Adrenal gland (tissue), 12 donors: ENCODE measurements around the gene CDK1. TPM values are rescaled to one million over a fixed set of nuclear protein-coding genes. Genes with fewer than 3 reads are reported as not detected.

Experiments
- DNase-seq, 7 donors: peaks; one replicate each; pipeline ENCODE4 v3.0.0-alpha.2; 2019 to 2020
- H3K27ac ChIP-seq, 5 donors: fragments of 200-600 bp; sonication (generic) in 4 of 5; 1 replicate in 3 of 5; 2 replicates in 2 of 5; pipeline versions ENCODE4 v1.5.1 to v1.8.0; 2016 to 2020; ENCODE audit warnings: mild to moderate bottlenecking in 1 of 5
- H3K27me3 ChIP-seq: fragments of 200-600 bp; 2 replicates; pipeline ENCODE4 v1.8.0; 2021
- H3K36me3 ChIP-seq, 2 donors: fragments of 200-600 bp; replicated peaks in 1 of 2; 1 replicate in 1 of 2; 2 replicates in 1 of 2; pipeline versions ENCODE4 v1.5.1 to v1.8.0; 2018 to 2022
- H3K4me1 ChIP-seq, 2 donors: fragments of 200-600 bp; replicated peaks in 1 of 2; 1 replicate in 1 of 2; 2 replicates in 1 of 2; pipeline versions ENCODE4 v1.5.1 to v1.8.0; 2018 to 2021
- H3K4me3 ChIP-seq, 4 donors: fragments of 200-600 bp; sonication (generic) in 3 of 4; one replicate each; pipeline ENCODE4 v1.5.1; 2016 to 2018
- H3K9me3 ChIP-seq, 3 donors: fragments of 200-600 bp; sonication (generic) in 1 of 3; replicated peaks in 1 of 3; 1 replicate in 2 of 3; 2 replicates in 1 of 3; pipeline versions ENCODE4 v1.5.1 to v1.8.0; 2016 to 2021
- POLR2A ChIP-seq, 2 donors: fragments of 450-650 bp; IDR thresholded peaks; one replicate each; pipeline ENCODE4 v1.6.1; 2017; ENCODE audit warnings: antibody characterized with exemption in 2 of 2, mild to moderate bottlenecking in 2 of 2, moderate library complexity in 1 of 2
- WGBS, 4 donors: extraction: QIAGEN DNeasy Blood & Tissue Kit in 2 of 4; methylation state at CpG; one replicate each; pipeline versions ENCODE4 v1.1.5 to v1.1.7; 2013 to 2017; 5-methylcytosine and 5-hydroxymethylcytosine counted together
- intact Hi-C, 2 donors: fragments of 100-400 bp; cut with DNase I; formaldehyde crosslinking; loops; one replicate each; pipeline versions ENCODE4 v1.14.1 to v1.15.0; 2022 to 2023
- polyA plus RNA-seq, 3 donors: library from polyadenylated mRNA; stranded (reverse); fragments of 200-250 nt in 2 of 3; fragments of 350-450 nt in 1 of 3; fragmentation: Illumina TruSeq in 1 of 3; extraction: RNeasy Lipid Tissue Mini Kit (QIAGEN cat#74804) in 1 of 3; gene quantifications; one replicate each; pipeline ENCODE4 v1.2.3, GENCODE V29; 2013 to 2014
- total RNA-seq, 9 donors: library from RNA; depleted of rRNA in 4 of 9; stranded (reverse); fragments of >200 nt in 4 of 9; fragments of 120-200 nt in 1 of 9; fragmentation: NEBNext Ultra II Directional in 1 of 9; extraction: Animal tissue kit (Norgen Biotek cat#: 25700) in 1 of 9; gene quantifications; one replicate each; pipeline versions ENCODE4 v1.1.0 to v1.2.4, GENCODE V29; 2013 to 2023
- TF ChIP-seq, protein P1 (sequence below), 6 experiments: fragments of 450-650 bp in 4 of 6; fragments of 200-600 bp in 2 of 6; sonication (generic) in 1 of 6; IDR thresholded peaks; 1 replicate in 5 of 6; 2 replicates in 1 of 6; pipeline versions ENCODE4 v1.5.1 to v1.8.0; 2016 to 2021; ENCODE audit warnings: antibody characterized with exemption in 6 of 6, mild to moderate bottlenecking in 2 of 6, moderate library complexity in 1 of 6
- donor health status: healthy with polysubstance abuse.
- donor health status: Bipolar disorder and iron deficiency.
- donor health status: DM: yes; HTN: yes; CAD: no.
- donor health status: DM: no; HTN: no; CAD: no.
- donor health status: DM: no; HTN: no; CAD: no.
- donor health status: DM: yes; HTN: yes; CAD: no.

CDK1 gene
- total and polyA plus RNA-seq, 12 donors: 1.1 to 44.3 (median 2.4) TPM

DNA sequence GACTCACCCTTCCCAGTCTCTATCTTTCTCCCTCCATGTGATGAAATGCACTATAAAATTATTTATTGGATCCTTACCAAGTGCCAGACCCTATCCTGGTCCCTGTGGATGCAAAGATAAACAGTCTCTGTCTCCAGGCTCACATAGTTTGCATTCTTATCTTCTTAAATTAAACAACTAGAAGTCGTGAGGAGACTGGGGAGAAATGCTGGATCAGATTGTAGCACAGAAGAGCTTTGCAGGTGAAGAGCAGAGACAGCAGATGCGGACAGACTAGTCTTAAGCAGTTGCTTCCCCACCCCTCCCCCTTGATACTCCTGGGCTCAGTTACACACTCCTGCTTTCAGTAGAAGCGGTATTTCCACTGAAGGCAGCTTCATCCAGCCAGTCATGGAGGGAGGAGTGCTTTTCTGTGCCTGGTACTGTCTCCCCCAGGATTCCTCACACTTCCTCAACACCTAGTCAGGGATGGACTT lies 20.8 kb upstream of the CDK1 start:
- Histone ChIP-seq H3K27me3 (peaks cover 5% of the 10 kb centered on the region), H3K4me1 (no peaks in the 10 kb centered on the region), H3K36me3 (no peaks in the 10 kb centered on the region), H3K4me3 (no peak overlapping the region), H3K27ac (no peak overlapping the region), H3K9me3 (no peaks in the 10 kb centered on the region)
- intact Hi-C loops: no loop called here
- WGBS, 4 donors: 42 to 62% (median 48%) methylated on average over 3 of the region's 3 CpGs
- no peak for DNase-seq
- no peak for TF ChIP-seq POLR2A (IDR thresholded peaks at IDR 0.05)
- TF ChIP-seq, protein P1, sequence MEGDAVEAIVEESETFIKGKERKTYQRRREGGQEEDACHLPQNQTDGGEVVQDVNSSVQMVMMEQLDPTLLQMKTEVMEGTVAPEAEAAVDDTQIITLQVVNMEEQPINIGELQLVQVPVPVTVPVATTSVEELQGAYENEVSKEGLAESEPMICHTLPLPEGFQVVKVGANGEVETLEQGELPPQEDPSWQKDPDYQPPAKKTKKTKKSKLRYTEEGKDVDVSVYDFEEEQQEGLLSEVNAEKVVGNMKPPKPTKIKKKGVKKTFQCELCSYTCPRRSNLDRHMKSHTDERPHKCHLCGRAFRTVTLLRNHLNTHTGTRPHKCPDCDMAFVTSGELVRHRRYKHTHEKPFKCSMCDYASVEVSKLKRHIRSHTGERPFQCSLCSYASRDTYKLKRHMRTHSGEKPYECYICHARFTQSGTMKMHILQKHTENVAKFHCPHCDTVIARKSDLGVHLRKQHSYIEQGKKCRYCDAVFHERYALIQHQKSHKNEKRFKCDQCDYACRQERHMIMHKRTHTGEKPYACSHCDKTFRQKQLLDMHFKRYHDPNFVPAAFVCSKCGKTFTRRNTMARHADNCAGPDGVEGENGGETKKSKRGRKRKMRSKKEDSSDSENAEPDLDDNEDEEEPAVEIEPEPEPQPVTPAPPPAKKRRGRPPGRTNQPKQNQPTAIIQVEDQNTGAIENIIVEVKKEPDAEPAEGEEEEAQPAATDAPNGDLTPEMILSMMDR (IDR thresholded peaks at IDR 0.05): no peak

DNA sequence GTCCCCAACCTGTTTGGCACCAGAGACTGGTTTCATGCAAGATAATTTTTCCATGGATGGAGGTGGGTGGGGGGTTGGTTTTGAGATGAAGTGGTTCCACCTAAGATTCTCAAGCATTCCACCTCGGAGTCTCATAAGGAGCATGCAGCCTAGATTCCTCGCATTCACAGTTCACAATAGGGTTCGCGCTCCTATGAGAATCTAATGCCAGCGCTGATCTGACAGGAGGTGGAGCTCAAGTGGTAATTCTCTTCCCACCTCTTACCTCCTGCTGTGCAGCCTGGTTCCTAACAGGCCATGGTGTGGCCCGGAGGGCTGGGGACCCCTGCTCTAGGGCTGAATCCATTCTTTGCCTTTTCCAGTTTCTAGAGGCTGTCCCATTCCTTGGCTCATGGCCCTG lies 19.1 kb upstream of the CDK1 start:
- DNase-seq: no peak
- no peaks in the 10 kb centered on the region for H3K36me3 ChIP-seq
- no peak overlapping the region for H3K27ac ChIP-seq
- no peaks in the 10 kb centered on the region for H3K9me3 ChIP-seq
- intact Hi-C loops: no loop called here
- peaks cover 6% of the 10 kb centered on the region for H3K27me3 ChIP-seq
- no peak overlapping the region for H3K4me3 ChIP-seq
- TF ChIP-seq POLR2A (IDR thresholded peaks at IDR 0.05): no peak
- TF ChIP-seq, protein P1 (IDR thresholded peaks at IDR 0.05): no peak
- H3K4me1 ChIP-seq: no peaks in the 10 kb centered on the region
- 86 to 95% (median 90%) methylated on average over 6 of the region's 6 CpGs for WGBS, 4 donors

DNA sequence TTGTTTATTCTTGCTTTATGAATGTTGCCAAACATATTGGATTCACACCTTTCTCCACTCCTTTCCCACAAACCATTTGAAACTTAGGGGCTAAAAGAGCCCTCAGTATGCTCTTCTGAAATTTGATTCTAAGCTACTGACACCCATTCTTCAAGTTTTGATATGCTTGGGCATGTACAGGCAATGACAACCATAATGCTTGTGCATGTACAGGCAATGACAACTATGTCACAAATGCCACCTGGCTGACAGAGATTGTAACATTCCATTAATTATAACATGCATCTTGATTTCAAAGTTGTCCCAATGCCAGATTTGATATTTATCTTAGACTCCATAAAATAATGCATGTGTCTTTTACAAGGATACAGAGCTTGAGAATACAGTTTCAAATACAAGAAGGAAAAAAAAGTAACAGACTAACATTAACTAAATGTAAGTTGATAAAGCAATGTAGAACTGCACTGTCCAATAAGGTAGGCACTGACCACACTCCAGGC lies 17.5 kb upstream of the CDK1 start:
- no peaks in the 10 kb centered on the region for H3K4me1 ChIP-seq
- H3K36me3 ChIP-seq: no peaks in the 10 kb centered on the region
- TF ChIP-seq POLR2A (IDR thresholded peaks at IDR 0.05): no peak
- TF ChIP-seq, protein P1 (IDR thresholded peaks at IDR 0.05): no peak
- intact Hi-C loops: no loop called here
- DNase-seq: no peak
- H3K27me3 ChIP-seq: peaks cover 8% of the 10 kb centered on the region
- no peak overlapping the region for H3K4me3 ChIP-seq
- H3K27ac ChIP-seq: no peak overlapping the region
- no peaks in the 10 kb centered on the region for H3K9me3 ChIP-seq

DNA sequence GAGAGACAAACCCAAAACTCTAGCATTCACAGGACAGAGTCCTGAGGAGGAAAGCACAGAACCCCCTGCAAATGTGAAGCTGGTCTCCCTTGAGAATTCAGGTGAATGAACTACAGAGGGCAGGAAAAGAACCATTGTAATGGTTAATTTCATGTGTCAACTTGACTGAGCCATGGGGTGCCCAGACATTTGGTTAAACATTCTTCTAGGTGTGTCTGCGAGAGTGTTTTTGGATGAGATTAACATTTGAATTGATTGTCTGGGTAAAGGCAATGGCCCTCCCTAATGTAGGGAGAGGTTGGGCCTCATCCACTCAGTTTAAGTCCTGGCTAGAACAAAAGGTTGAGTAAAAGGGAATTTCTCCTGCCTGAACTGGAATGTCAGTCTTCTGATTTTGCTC lies 15.7 kb upstream of the CDK1 start:
- H3K4me3 ChIP-seq: no peak overlapping the region
- H3K4me1 ChIP-seq: no peaks in the 10 kb centered on the region
- H3K27ac ChIP-seq: no peak overlapping the region
- intact Hi-C loops: no loop called here
- no peaks in the 10 kb centered on the region for H3K9me3 ChIP-seq
- DNase-seq: no peak
- 93 to 100% (median 97%) methylated on average over 1 of the region's 1 CpG for WGBS, 4 donors
- TF ChIP-seq, protein P1 (IDR thresholded peaks at IDR 0.05): no peak
- H3K27me3 ChIP-seq: peaks cover 8% of the 10 kb centered on the region
- H3K36me3 ChIP-seq: no peaks in the 10 kb centered on the region
